Activated CD4-positive, alpha-beta T cell treated with anti-CD3 and anti-CD28 coated beads for 1 hour (primary cell): ENCODE results near the gene SHC3.

ENCODE experiments used
- DNase-seq: peaks from one replicate; pipeline ENCODE4 v3.0.0-alpha.2; 2020

Gene SHC3

GRCh38 chr9:89104821-89105220 lies 73.8 kb downstream of the SHC3 start:
- DNase-seq = no peak

DNA sequence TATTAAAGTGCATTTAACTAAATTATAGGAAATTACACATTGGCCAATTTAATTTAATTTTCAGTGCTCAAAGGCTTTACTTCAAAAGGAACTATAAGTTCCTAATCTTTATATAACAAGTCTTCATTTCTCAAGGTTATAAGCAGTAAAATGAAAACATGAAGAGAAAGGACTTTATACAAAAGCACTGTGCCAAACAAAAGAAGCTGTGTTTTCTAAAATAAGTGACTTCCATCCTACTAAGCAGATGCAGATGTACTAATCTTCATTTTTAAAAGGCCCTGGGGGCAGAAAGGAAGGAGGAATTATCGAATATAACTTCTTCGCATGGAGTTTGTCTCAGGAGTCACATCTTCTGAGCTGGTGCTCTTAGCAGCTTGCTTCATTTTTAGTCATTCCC lies 81.4 kb downstream of the SHC3 start:
- no peak for DNase-seq

DNA sequence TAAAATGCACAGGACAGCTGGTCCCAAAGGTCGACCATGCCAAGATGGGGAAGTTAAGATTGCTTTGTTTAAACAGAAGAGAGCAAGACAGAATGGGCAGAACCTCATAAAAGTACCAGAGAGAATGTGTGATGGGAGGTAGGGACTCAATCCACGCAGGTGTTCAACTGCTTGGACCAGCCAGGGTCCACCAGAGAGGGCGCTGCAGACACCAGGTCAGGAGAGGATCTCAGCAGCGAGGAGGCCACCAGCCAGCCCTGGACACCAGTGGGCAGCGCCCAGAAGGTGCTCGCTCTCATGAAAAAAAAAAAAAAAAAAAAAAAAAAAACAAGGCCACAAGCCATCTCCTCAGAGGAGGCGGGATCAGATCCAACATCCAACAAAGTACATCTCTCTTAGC lies 81.8 kb downstream of the SHC3 start:
- no peak for DNase-seq

DNA sequence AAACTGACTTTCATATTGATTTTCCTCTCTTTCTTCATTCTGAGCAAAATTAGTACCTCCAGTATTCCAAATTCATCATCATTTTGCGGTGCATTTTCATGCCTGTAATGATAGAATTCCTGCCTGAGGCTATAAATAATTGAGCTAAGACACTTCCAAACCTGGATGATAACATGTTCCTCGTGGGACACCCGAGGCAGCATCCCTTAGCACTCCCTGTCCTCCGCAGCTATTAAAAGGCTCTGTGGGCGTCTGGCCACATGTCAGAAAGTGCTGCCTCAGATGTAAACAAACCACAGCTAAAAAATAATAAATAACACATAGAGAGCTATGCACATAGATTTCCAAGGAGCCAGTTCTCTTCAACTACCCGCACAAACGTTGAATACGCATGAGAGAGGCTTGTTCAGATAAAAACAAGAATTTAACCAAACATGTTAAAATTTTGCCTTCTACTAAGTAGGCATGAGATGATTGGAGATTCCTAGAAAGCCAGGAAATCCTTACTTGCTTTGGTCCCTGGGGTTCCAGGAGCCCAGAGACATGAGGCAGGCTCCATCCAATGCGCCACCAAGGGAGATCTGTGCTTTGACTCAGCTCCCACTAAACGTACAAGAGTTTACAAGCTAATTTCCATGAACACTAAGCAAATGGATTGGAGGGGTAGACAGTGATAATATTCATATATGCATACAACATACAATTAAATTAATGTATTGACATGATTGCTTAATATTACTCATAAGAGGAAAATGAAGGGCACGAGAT lies 82.7 kb downstream of the SHC3 start:
- no peak for DNase-seq

GRCh38 chr9:89093201-89093975 lies 85.2 kb downstream of the SHC3 start:
- DNase-seq = no peak

- no peak for DNase-seq
Measured at GRCh38 chr9:89089176-89089575, 89.4 kb downstream of the SHC3 start.

DNA sequence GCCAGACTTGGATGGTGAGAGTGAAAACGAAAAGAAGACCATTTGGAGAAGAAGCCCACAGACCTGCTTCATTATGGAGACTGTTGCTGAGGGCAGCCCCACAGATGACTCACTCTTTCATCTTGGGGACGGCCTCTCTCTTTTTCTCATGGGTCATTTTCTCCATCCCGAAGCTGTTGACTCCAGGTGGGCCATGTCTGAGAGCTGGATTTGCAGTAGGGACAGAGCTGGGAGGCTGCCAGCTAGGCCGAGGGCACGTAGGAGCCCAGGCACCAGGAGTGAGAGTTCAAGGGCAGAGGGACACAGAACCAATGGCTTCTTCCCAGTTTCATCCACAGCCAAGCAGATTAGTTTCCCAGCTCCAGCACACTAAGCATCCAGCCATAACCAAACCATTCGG lies 95.0 kb downstream of the SHC3 start:
- no peak for DNase-seq

GRCh38 chr9:89080193-89080592 lies 98.4 kb downstream of the SHC3 start:
- DNase-seq = no peak

DNA sequence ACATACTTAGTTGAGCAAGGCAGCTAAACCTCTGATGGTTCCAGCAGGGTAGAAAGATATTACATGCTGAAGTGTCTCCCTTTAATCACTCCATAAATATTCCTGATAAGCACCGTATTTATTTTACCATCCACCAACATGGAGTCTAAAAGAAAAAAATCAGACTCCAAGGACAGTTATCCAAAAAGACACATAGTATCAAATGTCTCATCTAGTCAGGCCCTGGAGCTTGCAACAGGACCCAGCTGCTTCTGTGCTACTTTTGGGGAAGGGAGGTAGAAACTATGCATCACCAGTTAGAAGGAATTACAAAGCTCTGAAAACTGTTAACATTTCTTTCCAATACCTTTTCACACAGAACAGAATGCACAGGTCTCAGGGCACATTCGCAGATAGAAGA lies 99.2 kb downstream of the SHC3 start:
- DNase-seq = no peak

GRCh38 chr9:89078860-89079259 lies 99.8 kb downstream of the SHC3 start:
- DNase-seq = no peak

DNA sequence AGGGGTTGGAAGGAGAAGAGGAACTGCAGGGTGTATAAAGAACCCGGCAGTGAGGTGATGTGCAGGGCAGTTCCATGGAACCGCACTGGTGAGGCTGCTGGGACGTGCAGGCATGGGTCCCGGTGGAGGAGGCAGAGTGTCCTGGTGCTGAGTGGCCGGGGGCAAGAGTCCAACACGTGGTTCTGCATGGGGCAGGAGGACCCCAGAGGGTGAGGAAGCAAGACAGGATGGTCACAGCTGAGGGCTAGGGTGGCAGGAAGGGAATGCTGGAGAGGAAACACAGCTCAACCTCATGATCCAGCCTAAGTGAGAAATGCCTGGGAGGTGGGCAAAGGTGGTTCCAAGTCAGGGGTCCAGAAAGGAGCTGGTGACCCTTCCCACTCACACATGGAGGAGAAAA lies 100.2 kb downstream of the SHC3 start:
- no peak for DNase-seq

GRCh38 chr9:89077519-89077918 lies 101.1 kb downstream of the SHC3 start:
- no peak for DNase-seq

DNA sequence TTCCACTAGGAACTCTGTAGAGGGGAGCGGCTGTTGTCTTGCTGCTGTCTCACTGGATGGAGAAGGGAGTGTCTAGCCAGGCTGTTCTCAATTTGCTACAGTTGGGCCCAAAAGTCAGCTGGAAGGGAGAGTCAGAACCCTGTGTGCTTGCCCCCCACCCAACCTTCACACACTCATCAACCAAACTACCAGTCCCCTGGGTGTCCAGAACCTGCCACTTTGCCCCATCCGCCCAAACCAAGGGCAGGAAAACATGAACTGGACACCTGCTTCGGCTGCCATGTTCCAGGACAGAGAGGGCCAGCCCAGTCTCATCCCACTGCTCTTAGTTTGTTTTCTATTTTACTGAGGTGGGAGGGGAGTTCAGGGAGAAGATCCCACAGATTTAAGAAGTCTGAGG lies 105.2 kb downstream of the SHC3 start:
- no peak for DNase-seq

DNA sequence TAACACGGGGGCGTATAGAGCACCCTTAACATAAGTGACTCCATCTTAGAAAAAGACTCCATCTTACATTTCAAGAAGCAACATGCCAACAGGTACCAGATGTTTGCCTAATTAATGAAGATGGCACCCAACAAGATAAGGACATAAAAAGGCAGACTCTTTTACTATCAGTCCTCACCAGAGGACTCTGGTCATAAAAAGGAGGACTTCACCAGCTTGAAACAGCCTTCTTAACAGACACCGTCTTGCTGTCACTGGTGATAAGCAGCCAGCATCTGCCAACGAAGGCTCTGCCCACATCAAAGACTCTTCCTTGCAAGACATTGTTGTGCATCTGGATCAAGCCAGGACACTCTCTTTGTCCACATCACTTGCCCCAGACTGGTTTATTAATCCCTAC lies 107.0 kb downstream of the SHC3 start:
- DNase-seq = no peak

- no peak for DNase-seq
Measured at GRCh38 chr9:89066835-89067234, 111.8 kb downstream of the SHC3 start.

GRCh38 chr9:89065921-89066320 lies 112.7 kb downstream of the SHC3 start:
- no peak for DNase-seq

DNA sequence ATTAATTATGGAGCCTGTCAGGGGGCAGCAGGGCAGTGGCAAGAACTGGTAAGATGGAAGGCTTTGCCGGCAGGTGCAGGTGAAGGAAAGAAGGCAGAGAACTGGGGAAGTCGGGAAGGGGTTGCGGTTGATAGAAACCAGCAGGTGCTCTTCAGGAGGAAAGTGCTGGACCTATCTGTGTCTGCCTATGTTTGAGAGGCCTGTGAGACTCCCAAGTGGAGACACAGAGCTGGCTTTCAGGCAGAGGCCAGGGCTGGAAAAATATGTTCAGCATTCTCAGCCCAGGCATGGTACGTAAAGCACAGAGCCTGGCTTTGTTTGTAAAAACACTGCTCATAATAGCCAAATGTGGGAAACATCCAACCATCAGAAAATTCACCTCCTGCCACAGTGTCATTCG lies 117.8 kb downstream of the SHC3 start:
- DNase-seq = no peak

DNA sequence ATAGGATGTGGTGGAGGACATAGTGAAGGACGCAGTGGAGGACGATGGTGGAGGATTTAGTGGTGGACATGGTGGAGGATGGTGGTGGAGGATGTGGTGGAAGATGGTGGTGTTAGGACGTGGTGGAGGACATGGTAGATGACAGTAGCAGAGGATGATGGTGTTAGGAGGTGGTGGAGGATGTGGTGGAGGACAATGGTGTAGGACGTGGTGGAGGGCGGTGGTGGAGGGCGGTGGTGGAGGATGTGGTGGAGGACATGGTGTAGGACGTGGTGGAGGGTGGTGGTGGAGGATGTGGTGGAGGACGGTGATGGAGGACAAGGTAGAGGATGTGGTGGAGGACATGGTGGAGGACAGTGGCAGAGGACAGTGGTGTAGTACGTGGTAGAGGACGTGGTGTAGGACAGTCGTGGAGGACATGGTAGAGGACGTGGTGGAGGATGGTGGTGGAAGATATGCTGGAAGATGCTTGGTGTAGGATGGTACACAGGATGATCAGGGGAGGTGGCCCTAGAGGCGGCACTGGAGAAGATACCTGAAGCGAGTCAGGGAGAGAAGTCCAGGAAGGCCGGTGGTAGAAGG lies 118.6 kb downstream of the SHC3 start:
- DNase-seq = no peak

- no peak for DNase-seq
Measured at GRCh38 chr9:89058906-89059305, 119.7 kb downstream of the SHC3 start.

DNA sequence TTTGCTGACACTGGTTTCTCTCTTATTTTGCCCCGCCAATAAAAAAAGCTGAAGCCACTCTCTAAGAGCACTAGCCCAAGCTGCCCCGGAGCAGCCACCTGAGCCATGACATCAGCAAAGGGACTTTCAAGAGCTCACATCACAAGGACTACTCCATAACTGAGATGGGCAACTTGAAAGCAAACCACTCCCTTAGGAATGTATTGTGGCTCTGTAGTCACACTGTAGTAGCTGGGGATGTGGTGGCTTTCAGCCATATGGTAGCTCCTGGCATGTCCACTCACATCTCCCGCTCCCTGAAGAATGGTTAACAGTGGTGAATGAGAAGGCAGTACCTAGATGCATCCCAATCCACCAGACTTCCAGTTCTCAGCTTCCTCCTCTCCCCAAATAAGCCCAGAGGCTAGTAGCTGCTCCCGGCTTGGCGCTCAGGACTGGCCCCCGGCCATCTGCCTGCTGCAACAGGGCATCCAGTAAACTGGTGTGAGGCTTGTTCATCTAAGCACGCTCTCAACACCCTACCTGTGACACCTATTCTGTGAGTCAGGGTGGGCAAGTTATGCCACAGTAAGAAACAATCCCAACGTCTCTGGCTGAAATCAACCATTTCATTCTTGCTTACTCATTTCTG lies 123.6 kb downstream of the SHC3 start:
- DNase-seq = no peak

- DNase-seq = no peak
Measured at GRCh38 chr9:89053301-89053700, 125.3 kb downstream of the SHC3 start.

GRCh38 chr9:89052470-89053097 lies 126.0 kb downstream of the SHC3 start:
- DNase-seq = no peak

DNA sequence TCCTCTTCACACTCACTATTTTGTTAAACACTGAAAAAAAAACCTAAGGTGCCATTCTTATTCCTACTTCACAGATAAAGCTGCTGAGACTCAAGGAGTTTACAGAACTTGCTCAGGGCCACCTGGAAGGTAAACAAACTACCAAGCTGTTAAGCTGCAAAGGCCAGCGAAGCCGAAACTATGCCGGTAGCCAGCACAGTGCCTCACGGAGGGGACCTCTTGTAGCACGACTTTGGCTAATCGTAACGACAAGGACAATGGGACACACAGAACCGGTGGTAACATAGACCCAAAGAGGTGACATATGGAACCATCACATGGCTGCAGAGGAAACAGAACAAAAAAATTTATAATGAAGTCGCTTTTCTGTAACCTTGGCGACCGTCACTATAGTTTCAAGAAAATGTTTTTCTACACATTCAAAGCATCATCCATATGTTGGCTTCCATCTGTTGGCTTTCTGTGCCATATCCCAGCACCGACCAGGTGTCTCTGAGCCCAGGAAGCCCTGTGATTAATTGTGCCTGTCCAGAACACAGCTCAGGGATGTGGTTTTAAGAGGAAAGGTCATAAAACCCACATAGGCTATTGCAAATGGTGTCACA lies 127.1 kb downstream of the SHC3 start:
- no peak for DNase-seq
